Large intestine (tissue), 3 donors: ENCODE measurements around the gene FUT7. TPM values are rescaled to one million over a fixed set of nuclear protein-coding genes. Genes with fewer than 3 reads are reported as not detected.

ENCODE experiments used
- DNase-seq, 2 donors: peaks; one replicate each; pipeline versions ENCODE4 v3.0.0 to v3.0.0-alpha.2; 2013
- H3K27ac ChIP-seq: one replicate; pipeline ENCODE4 v1.5.1; 2013; ENCODE audit warnings: low read length
- H3K27me3 ChIP-seq: 2 replicates; pipeline ENCODE4 v1.6.1; 2013; ENCODE audit warnings: low read length; ENCODE audit not compliant: control insufficient read depth, insufficient read depth
- H3K36me3 ChIP-seq: 2 replicates; pipeline ENCODE4 v1.6.1; 2013; ENCODE audit warnings: low read length; ENCODE audit not compliant: control insufficient read depth, insufficient read depth
- H3K4me1 ChIP-seq: one replicate; pipeline ENCODE4 v1.6.1; 2013; ENCODE audit warnings: low read length; ENCODE audit not compliant: control insufficient read depth, insufficient read depth
- H3K4me3 ChIP-seq: one replicate; pipeline ENCODE4 v1.5.1; 2013; ENCODE audit warnings: low read length
- H3K9me3 ChIP-seq: one replicate; pipeline ENCODE4 v1.6.1; 2013; ENCODE audit warnings: mild to moderate bottlenecking, low read depth, low read length, moderate library complexity; ENCODE audit not compliant: control insufficient read depth
- WGBS: methylation state at CpG from one replicate; pipeline ENCODE4 v1.1.5; 2013; ENCODE audit warnings: low lambda C conversion rate; ENCODE audit not compliant: insufficient coverage; 5-methylcytosine and 5-hydroxymethylcytosine counted together
- polyA plus RNA-seq: library from polyadenylated mRNA; unstranded; fragments of 120-200 nt; gene quantifications from one replicate; pipeline ENCODE4 v1.2.1, GENCODE V29; 2013

FUT7 gene
- polyA plus RNA-seq, 1 donor = 0.69 TPM

DNA sequence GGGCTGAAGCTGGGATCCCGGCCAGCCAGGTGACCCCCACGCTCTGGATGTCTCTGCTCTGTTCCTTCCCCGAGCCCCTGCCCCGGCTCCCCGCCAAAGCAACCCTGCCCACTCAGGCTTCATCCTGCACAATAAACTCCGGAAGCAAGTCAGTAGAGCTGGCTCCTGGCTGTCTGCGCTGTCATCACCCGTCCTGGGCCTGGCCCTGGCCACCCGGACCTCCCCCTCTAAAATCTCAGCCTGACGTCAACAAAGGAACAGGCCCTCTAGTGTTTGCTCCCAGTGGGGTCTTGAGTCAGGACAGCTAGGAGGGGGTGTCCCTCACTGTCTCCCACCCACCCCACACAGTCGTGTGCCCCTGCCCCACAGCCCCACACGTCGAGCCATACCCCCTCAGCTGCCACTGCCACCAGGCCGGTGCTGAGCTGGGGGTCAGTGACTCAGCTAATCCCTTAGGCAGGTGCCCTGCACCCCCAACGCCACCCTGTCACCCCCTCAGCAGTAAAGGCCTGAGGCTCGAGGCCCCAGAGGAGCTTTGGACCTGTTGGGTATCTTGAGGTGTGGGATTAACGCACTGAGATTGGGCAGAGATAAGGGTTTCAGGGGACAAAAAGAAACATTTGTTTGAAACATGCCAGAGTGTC, 50.2 kb downstream of the FUT7 start:
- H3K9me3 ChIP-seq = peaks cover 13% of the 10 kb centered on the region
- peaks cover 49% of the 10 kb centered on the region for H3K27me3 ChIP-seq
- no peaks in the 10 kb centered on the region for H3K36me3 ChIP-seq
- H3K27ac ChIP-seq = no peak overlapping the region
- peaks cover 18% of the 10 kb centered on the region for H3K4me1 ChIP-seq
- H3K4me3 ChIP-seq = no peak overlapping the region
- WGBS = no CpG with 5 or more reads among the region's 17 CpGs
- DNase-seq = no peak

DNA sequence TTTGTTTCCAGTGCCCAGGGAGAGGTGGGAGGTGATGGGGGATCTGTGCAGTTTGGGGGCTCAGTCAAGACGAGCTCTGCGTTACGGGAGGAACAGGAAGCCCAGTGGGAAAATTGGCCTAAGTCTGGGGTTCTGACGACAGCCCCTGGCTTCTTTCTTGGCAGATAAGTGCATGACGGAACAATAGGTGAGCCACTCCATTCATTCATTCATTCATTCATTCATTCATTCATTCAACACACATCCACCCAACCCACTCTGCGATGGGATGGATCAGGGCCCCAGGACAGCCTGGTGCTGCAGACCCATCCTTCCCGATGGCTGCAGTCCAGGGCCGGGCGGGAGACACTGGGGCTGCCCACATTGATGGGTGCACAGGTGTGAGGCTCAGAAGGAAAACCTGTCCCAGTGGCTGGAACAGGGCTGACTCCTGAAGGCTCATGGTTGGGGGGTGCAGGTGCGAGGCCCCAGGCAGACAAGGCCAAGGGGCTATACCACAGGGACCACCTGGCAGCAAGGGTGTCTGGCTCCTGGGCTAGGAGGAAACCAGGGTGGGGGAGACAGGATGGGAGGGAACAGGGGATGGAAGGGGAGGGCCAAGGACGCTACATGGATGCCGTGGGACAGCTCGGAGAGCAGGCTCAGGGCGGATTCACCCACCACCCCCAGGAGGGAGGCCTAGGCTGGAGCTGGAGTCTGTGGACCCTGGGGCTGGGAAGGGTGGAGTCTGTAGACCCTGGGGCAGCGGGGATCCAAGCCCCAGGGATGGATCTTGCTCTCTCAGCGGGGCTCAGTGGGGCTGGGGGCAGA, 51.0 kb downstream of the FUT7 start:
- Histone ChIP-seq H3K27me3 (peaks cover 41% of the 10 kb centered on the region), H3K9me3 (peaks cover 13% of the 10 kb centered on the region), H3K27ac (no peak overlapping the region), H3K4me1 (peaks cover 18% of the 10 kb centered on the region), H3K36me3 (no peaks in the 10 kb centered on the region), H3K4me3 (no peak overlapping the region)
- no CpG with 5 or more reads among the region's 16 CpGs for WGBS
- DNase-seq = no peak

Other genes with a start within 250 kb of the FUT7 start
- 324 TPM for gene TMEM141, start 240.7 kb downstream of the FUT7 start, polyA plus RNA-seq
- 27.4 TPM for gene CCDC183, start 235.8 kb downstream of the FUT7 start, polyA plus RNA-seq
- gene RABL6, start 224.1 kb downstream of the FUT7 start, polyA plus RNA-seq = 97.3 TPM
- 10.4 TPM for gene AJM1, start 189.6 kb downstream of the FUT7 start, polyA plus RNA-seq
- 312 TPM for gene PHPT1, start 182.7 kb downstream of the FUT7 start, polyA plus RNA-seq
- gene MAMDC4, start 179.7 kb downstream of the FUT7 start, polyA plus RNA-seq = 772 TPM
- gene EDF1, start 165.8 kb downstream of the FUT7 start, polyA plus RNA-seq = 585 TPM
- gene TRAF2, start 145.6 kb downstream of the FUT7 start, polyA plus RNA-seq = 18.5 TPM
- gene FBXW5, start 87.3 kb downstream of the FUT7 start, polyA plus RNA-seq = 86.8 TPM
- 36.0 TPM for gene C8G, start 86.8 kb downstream of the FUT7 start, polyA plus RNA-seq
- 121 TPM for gene LCN12, start 79.8 kb downstream of the FUT7 start, polyA plus RNA-seq
- gene PTGDS, start 54.6 kb downstream of the FUT7 start, polyA plus RNA-seq = 4.6 TPM
- 0.09 TPM for gene LCNL1, start 49.1 kb downstream of the FUT7 start, polyA plus RNA-seq
- 38.9 TPM for gene PAXX, start 39.7 kb downstream of the FUT7 start, polyA plus RNA-seq
- gene CLIC3, start 35.5 kb downstream of the FUT7 start, polyA plus RNA-seq = 3.6 TPM
- 25.3 TPM for gene ABCA2, start 3.9 kb downstream of the FUT7 start, polyA plus RNA-seq
- gene NPDC1, start 14.1 kb upstream of the FUT7 start, polyA plus RNA-seq = 42.7 TPM
- 9.9 TPM for gene ENTPD2, start 22.0 kb upstream of the FUT7 start, polyA plus RNA-seq
- 12.1 TPM for gene SAPCD2, start 38.5 kb upstream of the FUT7 start, polyA plus RNA-seq
- 32.4 TPM for gene UAP1L1, start 45.4 kb upstream of the FUT7 start, polyA plus RNA-seq
- gene MAN1B1, start 54.9 kb upstream of the FUT7 start, polyA plus RNA-seq = 39.5 TPM
- gene DPP7, start 82.6 kb upstream of the FUT7 start, polyA plus RNA-seq = 196 TPM
- 2.6 TPM for gene GRIN1, start 107.1 kb upstream of the FUT7 start, polyA plus RNA-seq
- 12.0 TPM for gene LRRC26, start 138.0 kb upstream of the FUT7 start, polyA plus RNA-seq
- not detected for gene TMEM210, start 140.0 kb upstream of the FUT7 start, polyA plus RNA-seq
- gene ANAPC2, start 156.5 kb upstream of the FUT7 start, polyA plus RNA-seq = 47.0 TPM
- gene SSNA1, start 156.6 kb upstream of the FUT7 start, polyA plus RNA-seq = 66.0 TPM
- 32.1 TPM for gene TPRN, start 168.7 kb upstream of the FUT7 start, polyA plus RNA-seq
- 33.1 TPM for gene TMEM203, start 173.6 kb upstream of the FUT7 start, polyA plus RNA-seq
- gene NDOR1, start 173.6 kb upstream of the FUT7 start, polyA plus RNA-seq = 12.1 TPM
- gene RNF208, start 190.2 kb upstream of the FUT7 start, polyA plus RNA-seq = 11.0 TPM
- gene CYSRT1, start 193.1 kb upstream of the FUT7 start, polyA plus RNA-seq = 71.7 TPM
- 87.5 TPM for gene RNF224, start 195.4 kb upstream of the FUT7 start, polyA plus RNA-seq
- gene SLC34A3, start 198.8 kb upstream of the FUT7 start, polyA plus RNA-seq = 36.9 TPM
- 402 TPM for gene TUBB4B, start 209.2 kb upstream of the FUT7 start, polyA plus RNA-seq
- 3.4 TPM for gene STPG3, start 219.2 kb upstream of the FUT7 start, polyA plus RNA-seq
- 45.9 TPM for gene NELFB, start 223.2 kb upstream of the FUT7 start, polyA plus RNA-seq
- gene TOR4A, start 245.6 kb upstream of the FUT7 start, polyA plus RNA-seq = 18.4 TPM